ENCODE data around the gene SDC3. TPM values are rescaled to one million over a fixed set of nuclear protein-coding genes. Genes with fewer than 3 reads are reported as not detected.

Gene SDC3
- total RNA-seq, 1 experiment from 2014 or later: 3.7 TPM

GRCh38 chr1:30875916-30876315 lies 32.6 kb downstream of the SDC3 start:
- Mint-ChIP-seq H3K4me3 (ENCODE audit: unreplicated experiment) (no peak overlapping the region), H3K27me3 (ENCODE audit: insufficient read depth, unreplicated experiment) (no peaks in the 10 kb centered on the region), H3K9me3 (ENCODE audit: unreplicated experiment) (no peaks in the 10 kb centered on the region), H3K36me3 (ENCODE audit: insufficient read depth, unreplicated experiment) (no peaks in the 10 kb centered on the region), H3K27ac (ENCODE audit: unreplicated experiment) (no peak overlapping the region), H3K4me1 (ENCODE audit: low read depth, unreplicated experiment) (no peaks in the 10 kb centered on the region)
- H3K27me3 ChIP-seq (replicated peaks; ENCODE audit: control insufficient read depth, insufficient read depth, low read length): no peaks in the 10 kb centered on the region
- no peaks in the 10 kb centered on the region for H3K36me3 ChIP-seq (ENCODE audit: control insufficient read depth, insufficient read depth, low read length)
- CTCF ChIA-PET: no interaction called here
- no peak for TF ChIP-seq CTCF (IDR thresholded peaks at IDR 0.05; ENCODE audit: insufficient read depth in 1 of 2, low read depth in 1 of 2, low read length in 1 of 2, severe bottlenecking in 1 of 2, unreplicated experiment in 1 of 2)
- no peaks in the 10 kb centered on the region for H3K9me3 ChIP-seq
- intact Hi-C loops (cut with micrococcal nuclease; ENCODE audit: unreplicated experiment): no loop called here
- no TSS peak for BruUV-seq (replicated peaks)
- H3K4me3 ChIP-seq (ENCODE audit: low read depth, low read length): no peak overlapping the region
- no peaks in the 10 kb centered on the region for H3K4me1 ChIP-seq
- DNase-seq: no peak
- POLR2A ChIA-PET: no interaction called here

GRCh38 chr1:30875197-30875596 lies 33.4 kb downstream of the SDC3 start:
- Mint-ChIP-seq H3K4me3 (ENCODE audit: unreplicated experiment) (no peak overlapping the region), H3K36me3 (ENCODE audit: insufficient read depth, unreplicated experiment) (no peaks in the 10 kb centered on the region), H3K27me3 (ENCODE audit: insufficient read depth, unreplicated experiment) (no peaks in the 10 kb centered on the region), H3K9me3 (ENCODE audit: unreplicated experiment) (no peaks in the 10 kb centered on the region), H3K4me1 (ENCODE audit: low read depth, unreplicated experiment) (no peaks in the 10 kb centered on the region), H3K27ac (ENCODE audit: unreplicated experiment) (no peak overlapping the region)
- H3K4me1 ChIP-seq: no peaks in the 10 kb centered on the region
- H3K27me3 ChIP-seq (replicated peaks; ENCODE audit: control insufficient read depth, insufficient read depth, low read length): no peaks in the 10 kb centered on the region
- no peaks in the 10 kb centered on the region for H3K36me3 ChIP-seq (ENCODE audit: control insufficient read depth, insufficient read depth, low read length)
- no TSS peak for BruUV-seq (replicated peaks)
- intact Hi-C loops (cut with micrococcal nuclease; ENCODE audit: unreplicated experiment): no loop called here
- ChIA-PET POLR2A (no interaction called here), CTCF (no interaction called here)
- H3K4me3 ChIP-seq (ENCODE audit: low read depth, low read length): no peak overlapping the region
- H3K9me3 ChIP-seq: no peaks in the 10 kb centered on the region
- TF ChIP-seq CTCF (IDR thresholded peaks at IDR 0.05; ENCODE audit: insufficient read depth in 1 of 2, low read depth in 1 of 2, low read length in 1 of 2, severe bottlenecking in 1 of 2, unreplicated experiment in 1 of 2): no peak
- DNase-seq: no peak

- no TSS peak for BruUV-seq (replicated peaks)
- no peak for TF ChIP-seq CTCF (IDR thresholded peaks at IDR 0.05; ENCODE audit: insufficient read depth in 1 of 2, low read depth in 1 of 2, low read length in 1 of 2, severe bottlenecking in 1 of 2, unreplicated experiment in 1 of 2)
- ChIA-PET CTCF (no interaction called here), POLR2A (no interaction called here)
- H3K27me3 Mint-ChIP-seq (ENCODE audit: insufficient read depth, unreplicated experiment): no peaks in the 10 kb centered on the region
- Histone ChIP-seq H3K36me3 (ENCODE audit: control insufficient read depth, insufficient read depth, low read length) (no peaks in the 10 kb centered on the region), H3K4me3 (ENCODE audit: low read depth, low read length) (no peak overlapping the region), H3K4me1 (no peaks in the 10 kb centered on the region), H3K9me3 (no peaks in the 10 kb centered on the region), H3K27me3 (replicated peaks; ENCODE audit: control insufficient read depth, insufficient read depth, low read length) (no peaks in the 10 kb centered on the region)
- DNase-seq: no peak
- H3K4me1 Mint-ChIP-seq (ENCODE audit: low read depth, unreplicated experiment): no peaks in the 10 kb centered on the region
- intact Hi-C loops (cut with micrococcal nuclease; ENCODE audit: unreplicated experiment): no loop called here
- H3K36me3 Mint-ChIP-seq (ENCODE audit: insufficient read depth, unreplicated experiment): no peaks in the 10 kb centered on the region
- H3K4me3 Mint-ChIP-seq (ENCODE audit: unreplicated experiment): no peak overlapping the region
- no peak overlapping the region for H3K27ac Mint-ChIP-seq (ENCODE audit: unreplicated experiment)
- H3K9me3 Mint-ChIP-seq (ENCODE audit: unreplicated experiment): no peaks in the 10 kb centered on the region
Measured at GRCh38 chr1:30874176-30874575, 34.4 kb downstream of the SDC3 start.
